GM18499 (cell line): Measurements from ENCODE around the gene ZFP92.
A peak's percentile ranks its signal among the peaks of the same experiment; 100 is the strongest.

Experiments used
- ATAC-seq: cut with Tn5 transposase; IDR thresholded peaks from one replicate; pipeline ENCODE4 v1.9.1; 2021; ENCODE audit warnings: moderate number of reproducible peaks; ENCODE audit not compliant: insufficient read depth, unreplicated experiment

The ZFP92 gene, protein sequence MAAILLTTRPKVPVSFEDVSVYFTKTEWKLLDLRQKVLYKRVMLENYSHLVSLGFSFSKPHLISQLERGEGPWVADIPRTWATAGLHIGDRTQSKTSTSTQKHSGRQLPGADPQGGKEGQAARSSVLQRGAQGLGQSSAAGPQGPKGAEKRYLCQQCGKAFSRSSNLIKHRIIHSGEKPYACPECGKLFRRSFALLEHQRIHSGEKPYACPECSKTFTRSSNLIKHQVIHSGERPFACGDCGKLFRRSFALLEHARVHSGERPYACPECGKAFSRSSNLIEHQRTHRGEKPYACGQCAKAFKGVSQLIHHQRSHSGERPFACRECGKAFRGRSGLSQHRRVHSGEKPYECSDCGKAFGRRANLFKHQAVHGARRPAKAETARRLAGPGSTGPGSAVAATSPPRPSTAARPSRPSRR

DNA sequence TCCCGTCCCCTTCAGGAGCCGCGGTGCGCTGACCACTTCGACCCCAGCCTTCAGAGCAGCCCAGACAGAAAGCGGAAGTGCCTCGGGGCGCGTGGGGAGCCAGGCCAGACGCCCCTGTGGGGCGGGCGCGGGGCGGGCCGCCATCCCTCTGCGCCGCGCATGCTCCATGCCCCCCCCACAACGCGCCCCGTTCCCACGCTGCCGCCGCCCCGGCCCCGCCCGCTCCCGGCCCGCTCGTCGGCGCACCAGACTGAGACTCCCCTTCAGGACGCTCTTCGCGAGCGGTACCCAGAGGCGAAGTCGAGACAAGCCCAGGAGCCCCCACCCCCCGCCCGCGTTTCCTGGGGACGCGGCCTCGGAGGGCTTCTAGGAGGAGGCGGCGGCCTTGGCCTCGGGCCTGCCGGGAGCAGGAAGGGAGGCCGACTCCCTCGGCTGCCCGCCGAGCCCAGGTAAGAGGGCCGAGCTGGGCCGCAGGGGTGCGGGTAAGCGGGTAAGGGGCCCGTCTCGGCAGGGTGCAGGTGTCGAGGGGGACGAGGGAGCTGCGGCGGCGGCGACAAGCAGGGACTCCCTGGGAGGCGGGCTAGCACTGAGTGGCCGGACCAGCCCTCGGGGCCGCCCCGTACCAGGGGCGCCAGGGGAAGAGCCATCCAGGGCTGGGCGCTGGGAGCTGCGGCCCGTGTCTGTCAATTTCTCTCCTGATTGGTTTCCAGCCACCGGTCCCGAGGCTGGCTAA lies at the start of gene ZFP92:
TSS of gene ZFP92 (plus strand) at position 218 of the 733 bp plus-strand sequence. CDS start 6,851 bp downstream, outside the sequence.
- ATAC-seq = no peak

DNA sequence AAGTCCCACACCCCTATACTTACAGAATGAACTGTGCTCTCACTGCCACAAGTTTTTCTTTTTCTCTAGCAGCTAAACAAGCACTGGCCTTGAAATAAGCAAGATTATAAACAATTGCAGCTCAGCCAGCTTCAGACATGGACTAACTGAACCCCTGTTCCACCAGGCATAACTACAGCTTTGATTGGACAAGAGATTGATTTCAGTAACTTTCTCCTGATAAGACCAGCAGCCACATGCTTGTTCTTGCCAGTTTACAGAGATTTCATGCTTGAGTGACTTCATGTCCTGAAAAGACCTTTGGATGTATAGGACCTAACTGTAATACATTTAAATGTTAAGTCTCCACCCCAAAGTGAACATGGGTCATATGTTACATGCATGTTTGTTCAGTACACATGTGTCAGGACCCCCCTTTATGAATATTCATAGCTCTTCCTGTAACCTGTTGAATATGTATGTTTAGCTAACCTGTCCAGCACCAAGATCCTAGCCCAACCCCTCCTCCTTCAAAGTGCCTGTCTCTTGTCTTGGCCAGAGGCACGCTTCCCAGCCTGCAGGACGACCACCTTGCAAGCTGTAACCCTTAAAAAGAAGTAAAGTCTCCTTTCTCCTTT lies 49.4 kb upstream of the ZFP92 start:
- ATAC-seq = no peak

DNA sequence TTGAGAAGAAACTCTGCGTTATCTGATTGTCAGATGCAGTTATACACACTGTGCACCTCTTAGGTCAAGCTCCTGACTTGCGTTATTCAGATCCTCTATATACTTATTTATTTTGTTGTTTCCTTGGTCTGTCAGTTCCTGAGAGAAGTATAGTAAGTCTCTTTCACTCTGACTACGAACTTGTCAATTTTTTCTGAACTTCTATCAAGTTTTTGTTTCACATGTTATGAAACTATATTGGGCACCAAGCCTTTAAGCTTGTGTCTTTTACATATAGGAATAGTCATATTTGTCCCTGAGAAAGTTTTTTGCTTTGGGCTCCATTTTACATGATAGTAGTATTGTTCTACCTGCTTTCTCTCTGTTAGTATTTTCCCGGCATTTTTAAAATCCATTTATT lies 45.6 kb upstream of the ZFP92 start:
- peak; percentile 70 for ATAC-seq

DNA sequence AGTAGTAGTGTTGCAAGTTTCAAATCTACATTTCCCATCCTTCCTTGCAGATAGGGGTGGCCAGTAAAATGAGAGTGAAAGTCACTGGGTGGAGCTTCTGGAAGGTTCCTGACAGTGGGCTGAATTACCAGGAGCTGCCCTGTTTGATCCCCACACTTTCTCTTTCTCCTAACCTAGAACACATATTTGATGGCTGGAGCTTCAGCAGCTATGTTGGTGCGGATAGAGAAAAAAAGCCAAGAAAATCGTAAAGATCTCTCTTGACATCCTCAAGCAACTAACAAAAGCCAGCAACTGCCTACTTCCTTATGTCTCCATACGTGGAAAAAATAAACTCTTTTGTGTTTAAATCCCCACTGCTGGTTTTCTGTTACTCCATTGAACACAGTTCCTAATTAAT lies 45.2 kb upstream of the ZFP92 start:
- ATAC-seq = no peak

DNA sequence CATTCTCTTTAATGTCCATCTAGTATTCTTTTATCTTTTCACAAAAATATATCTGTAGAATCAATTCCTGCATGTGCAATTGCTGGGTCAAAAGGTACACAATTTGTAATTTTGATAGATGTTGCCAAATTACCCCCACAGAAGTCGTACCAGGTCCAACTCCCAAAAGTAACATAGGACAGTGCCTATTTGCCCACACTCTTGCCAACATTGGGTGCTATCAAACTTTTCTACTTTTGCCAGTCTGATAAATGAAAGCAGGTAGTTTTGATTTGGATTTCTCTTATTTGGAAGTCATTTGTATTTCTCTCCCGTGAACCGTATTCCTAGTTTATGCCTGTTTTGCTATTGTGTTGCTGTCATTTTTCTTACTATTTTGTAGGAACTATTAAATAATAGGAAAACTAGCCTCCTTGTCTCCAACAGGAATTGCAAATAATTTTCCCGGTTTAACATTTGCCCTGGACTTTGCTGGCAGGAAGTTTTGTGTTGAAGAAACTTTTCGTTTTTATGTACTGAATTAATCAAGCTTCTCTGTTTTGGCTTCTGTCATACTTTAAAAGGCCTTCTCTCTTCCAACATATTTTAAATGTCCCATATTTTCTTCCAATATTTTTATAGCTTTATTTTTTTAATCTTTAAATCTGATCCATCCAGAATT lies 44.3 kb upstream of the ZFP92 start:
- no peak for ATAC-seq

DNA sequence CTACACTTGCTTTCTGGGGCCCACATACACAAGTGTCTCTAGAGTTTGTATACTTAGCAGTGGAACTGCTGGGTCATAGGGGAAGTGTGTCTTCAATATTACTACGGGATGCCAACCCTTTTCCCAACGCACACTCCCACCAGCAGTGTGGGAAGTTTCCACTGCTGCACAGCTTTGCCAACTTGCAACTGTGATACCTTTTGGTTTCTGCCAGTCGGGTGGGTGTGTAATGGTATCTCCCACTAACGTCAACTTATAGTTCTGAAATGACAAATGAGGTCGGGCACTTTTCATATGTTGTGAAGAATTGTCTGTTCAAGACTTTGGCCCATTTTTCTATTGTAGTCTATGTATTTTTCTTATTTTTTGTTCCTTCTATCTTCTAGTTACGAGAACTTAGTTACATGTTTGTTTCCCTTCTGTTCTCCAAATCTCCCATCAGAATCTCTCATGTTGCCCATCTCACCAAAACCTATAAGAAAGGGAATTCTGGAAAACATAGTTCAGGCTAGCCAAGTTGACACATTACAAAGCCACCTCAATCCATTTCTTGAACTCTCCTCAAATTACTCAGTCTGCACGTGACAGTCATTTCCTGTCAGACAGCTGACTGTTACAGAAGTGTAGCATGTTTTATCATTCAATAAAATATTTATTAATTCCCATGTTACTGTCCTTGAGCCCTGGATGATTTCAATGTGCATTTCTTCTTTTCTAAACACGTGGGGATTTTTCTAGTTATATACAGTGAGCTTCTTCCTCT lies 40.8 kb upstream of the ZFP92 start:
- ATAC-seq = no peak

DNA sequence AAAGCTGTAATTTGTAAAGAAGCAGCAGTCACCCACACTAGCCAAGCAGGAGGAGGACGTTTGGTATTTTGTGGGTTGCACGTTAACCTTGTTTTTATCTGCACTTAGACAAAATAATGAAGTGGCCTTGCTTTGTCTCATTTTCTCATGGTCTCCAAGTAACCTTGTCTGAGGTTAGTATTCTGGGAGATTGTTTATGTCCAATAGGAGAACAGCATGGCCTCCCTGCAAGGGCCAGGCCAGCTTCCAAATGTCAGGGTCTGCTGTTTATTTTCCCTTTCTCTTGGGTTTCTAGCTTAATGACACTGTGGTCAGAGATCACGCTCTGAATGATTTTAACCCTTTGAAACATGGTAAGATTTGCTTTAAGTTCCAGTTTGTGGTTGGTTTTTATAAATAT lies 40.0 kb upstream of the ZFP92 start:
- ATAC-seq = no peak

DNA sequence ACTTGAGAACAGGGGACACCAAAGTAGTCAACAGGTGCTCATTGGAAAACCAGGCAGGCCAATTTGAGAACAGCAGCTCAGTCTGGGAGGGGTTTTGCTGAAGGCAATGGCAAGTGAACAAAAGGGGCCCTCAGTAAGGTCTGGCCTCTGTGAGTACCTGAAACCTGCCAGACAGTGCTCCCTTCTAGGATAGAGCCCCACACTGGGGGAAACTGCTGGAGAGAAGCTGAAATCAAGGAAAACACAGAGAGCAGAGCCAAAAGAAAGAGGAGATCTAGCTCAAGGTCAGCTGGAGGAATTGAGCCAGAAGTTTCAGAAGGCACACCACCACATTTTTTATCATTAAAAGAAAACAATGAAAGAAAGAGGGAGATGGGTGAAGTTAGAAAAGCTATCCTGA lies 38.3 kb upstream of the ZFP92 start:
- no peak for ATAC-seq

DNA sequence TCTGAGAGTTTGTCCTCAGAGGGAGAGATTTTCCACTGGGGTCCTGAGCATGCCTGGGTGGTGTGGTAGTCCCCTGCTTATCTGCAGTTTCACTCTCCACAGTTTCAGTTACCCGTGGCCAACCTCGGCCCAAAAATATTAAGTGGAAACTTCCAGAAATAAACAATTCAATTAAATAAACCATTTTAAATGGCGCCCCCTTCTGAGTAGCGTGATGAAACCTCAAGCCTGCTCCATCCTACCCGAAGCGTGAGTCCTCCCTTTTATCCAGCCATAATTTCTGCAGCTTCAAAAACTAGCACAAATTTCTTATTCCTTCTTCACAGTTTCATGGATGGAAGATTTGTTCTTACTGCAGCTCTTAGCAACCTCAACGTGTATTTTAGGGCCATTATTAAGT lies 36.8 kb upstream of the ZFP92 start:
- ATAC-seq = no peak

DNA sequence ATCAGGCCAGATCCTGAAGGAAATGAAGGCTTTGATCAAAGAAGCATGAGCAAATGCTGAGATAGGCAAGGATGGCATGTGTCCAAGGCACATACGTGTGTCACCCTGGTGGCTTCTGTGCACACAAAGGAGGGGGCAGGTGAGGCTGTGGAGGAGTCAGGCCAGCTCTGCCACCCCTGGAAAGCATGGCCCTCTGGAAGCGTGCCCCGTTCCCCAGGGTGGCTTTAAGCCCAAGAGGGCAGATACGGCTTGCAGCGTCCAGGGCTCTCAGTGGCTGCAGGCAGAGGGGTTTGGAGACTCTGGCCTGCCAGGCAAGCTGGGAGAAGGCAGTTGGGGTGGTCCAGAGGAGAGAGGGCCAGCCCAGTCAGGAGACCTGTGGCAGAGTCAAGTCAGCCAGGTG lies 35.7 kb upstream of the ZFP92 start:
- no peak for ATAC-seq

DNA sequence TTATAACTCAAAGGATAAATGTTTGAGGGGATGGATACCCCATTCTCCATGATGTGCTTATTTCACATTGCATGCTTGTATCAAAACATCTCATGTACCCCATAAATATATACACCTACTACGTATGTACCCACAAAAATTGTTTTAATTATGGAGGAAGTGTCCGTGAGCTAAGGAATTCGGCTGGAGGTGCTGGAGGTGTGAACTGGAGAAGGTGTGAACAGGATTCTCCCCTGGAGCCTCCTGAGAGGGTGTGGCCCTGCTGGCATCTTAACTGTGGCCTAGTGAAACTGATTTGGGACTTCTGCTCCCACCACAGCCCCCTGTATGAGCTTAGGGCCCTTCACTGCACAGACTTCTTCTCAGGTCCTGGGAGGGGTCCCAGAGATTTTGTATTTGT lies 33.5 kb upstream of the ZFP92 start:
- ATAC-seq = no peak

DNA sequence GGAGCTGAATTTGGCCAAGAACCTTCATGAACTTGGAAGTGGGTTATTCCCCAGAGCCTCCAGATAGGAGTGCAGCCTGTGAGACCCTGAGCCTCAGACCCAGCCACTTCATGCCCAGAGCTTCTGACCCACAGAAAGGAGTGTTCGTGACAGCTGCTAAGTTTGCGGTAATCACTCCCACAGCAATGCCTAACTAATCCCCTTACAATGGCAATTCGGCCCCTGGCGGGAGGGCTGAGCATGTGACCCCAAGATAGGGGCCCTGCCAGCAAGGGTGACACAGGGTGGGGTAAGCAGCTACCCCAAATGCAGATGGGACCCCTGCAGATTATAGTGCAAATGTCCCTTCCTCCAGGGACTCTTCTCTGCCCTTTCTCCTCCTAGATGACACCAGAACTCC lies 32.7 kb upstream of the ZFP92 start:
- no peak for ATAC-seq

DNA sequence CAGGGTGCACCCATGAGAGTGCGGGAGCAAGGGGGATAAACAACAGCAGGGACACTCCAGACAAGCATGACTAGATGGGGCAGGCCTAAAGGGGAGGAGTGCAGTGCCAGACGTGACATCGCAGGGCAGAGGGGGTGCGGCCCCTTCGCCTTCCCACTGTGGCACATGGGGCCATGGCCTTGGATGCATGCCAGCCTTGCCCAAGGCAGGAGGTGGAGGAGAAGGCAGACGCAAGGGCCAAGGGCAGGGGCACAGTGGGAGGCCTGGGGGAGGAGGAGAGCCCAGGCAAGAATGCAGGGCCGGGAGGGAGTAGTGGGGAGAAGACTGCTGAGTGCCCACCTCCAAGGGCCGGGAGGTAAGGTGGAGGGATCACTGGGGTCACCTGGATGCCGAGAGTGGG lies 31.8 kb upstream of the ZFP92 start:
- ATAC-seq = no peak

DNA sequence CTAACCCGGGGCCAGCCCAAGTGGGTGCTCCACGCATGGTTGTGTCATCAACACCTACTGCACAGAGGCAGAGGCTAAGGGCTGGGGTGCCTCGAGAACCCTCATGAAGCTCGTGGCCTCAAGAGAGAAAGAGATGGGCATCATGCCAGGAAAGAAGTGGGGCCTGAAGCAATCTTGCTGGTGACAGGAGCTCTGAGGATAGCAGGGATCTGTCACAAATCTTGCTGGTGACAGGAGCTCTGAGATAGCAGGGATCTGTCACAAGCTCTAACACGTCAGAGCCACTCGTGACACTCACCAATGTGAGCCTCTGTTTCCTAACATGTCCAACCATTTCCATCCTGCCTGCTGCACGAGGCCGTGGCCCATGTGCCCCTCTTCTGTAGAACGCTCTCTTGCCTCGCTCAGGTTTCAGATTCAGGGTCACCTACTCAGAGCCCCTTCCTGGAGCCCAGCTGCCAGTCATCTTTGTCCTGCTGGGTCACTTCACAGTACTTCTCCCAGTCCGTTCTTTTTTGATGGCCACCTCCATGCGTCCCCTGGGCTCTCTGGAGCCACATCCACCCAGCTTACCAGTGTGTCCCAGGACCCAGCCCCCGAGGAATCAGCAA lies 31.2 kb upstream of the ZFP92 start:
- ATAC-seq = no peak

DNA sequence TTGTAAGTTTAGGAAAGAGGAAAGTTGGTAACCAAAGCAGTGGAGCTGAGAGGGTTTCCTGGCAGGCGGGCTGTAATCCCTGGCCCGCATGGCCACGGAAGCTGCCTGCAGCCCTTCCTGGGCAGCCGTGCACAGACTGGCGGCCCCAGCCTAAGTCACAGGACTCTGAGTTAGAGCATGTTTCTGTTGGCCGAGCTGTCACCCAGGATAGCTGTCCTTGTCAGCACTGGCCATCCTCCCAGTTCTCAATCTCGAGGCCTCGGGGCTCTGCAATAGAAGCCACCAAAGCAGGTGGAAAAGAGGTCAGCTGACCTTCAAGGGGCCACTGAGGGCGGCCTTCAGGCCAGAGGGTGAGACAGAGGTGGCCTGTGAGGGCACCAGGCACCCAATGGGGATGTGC lies 30.6 kb upstream of the ZFP92 start:
- ATAC-seq = no peak

DNA sequence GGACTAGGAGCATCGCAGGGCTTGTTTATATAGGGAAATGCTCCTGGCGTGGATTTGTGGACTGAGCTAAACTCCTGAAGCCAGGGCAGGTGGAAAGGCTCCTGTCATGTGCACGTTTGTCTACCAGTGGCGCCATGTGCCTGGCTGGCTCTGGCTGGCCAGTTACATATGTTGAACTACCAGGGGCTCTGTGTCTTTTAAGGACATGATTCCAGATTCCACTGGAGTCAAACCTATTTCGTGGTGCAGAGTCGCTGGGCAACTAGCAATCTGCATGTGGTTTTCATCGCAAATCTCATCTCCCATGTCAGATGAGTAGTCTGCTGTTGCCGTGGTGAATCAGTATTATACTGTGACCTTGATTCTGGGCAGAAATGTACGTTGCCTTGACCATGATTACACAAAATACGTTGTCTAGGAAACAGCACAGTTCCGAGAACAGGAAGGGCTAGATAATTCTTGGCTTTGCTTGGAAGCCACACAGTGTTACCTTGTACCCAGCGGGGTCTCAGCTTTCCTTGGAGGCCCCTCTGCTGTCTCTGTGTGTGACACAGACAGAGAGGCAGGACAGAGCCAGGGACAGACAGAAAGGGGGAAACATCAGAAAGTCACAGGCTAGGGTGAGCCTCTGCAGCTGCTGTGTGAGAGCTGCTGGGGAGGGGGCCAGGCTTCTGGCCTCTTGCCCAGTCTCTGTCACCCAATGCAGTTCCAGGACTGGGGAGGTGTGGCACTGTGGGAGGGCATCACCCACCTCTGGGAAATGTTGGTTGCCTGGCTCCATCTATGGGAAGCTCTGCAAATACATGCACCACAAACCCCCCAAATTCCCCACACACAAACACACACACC lies 29.4 kb upstream of the ZFP92 start:
- ATAC-seq = no peak

DNA sequence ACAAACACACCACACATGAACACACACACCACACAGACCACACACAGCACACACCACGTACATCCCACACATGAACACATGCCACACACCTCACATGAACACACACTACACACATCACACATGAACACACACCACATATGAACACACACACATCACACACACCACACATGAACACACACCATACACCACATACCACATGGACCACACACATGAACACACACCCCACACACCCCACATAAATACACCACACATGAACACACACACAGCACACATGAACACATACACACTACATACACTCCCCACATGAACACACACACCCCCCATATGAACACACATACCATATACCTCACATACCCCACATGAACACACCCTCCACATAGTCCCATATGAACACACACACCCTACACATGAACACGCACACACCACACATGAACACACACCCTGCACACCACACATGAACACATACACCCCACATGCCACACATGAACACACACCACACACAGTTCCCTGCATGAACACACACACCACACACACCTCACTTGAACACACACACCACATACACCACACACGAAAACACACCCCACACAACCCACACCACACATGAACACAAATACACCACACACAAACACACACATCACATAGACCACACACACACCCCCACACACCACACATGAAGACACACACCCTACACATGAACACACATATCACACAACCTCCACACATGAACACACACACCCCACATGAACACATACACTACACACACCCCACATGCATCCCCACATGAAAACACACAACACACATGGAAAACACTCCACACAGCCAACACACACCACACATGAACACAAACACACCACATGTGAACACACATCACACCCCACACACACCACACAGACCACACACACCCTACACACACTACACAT lies 28.4 kb upstream of the ZFP92 start:
- ATAC-seq = no peak

DNA sequence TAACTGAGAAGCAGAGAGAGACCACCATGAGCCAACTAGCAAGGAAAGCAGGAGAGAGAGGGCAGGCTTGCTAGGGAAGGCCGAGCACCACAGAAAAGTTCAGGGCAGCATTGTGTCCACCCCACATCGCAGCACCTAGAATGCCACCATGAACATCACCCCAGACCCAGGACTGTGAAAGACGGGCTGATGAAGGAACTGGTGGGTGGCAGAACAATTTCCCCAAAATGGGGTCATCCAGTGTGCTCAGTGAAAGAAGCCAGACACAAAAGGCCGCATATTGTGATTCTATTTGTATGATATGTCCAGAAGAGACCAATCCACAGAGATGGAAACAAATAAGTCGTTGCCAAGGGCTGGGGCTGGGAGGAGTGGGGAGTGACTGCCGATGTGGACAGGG lies 26.9 kb upstream of the ZFP92 start:
- ATAC-seq = no peak
